GM21360 (cell line): ENCODE results near the gene HAPLN2.
"Not testable (repeated sequence)": the region's sequence is repeated elsewhere in the genome, so short reads cannot be mapped to it uniquely, and the experiment has no call there.

Experiments used
- ATAC-seq: cut with Tn5 transposase; IDR thresholded peaks from one replicate; pipeline ENCODE4 v1.9.1; 2021; ENCODE audit warnings: mild to moderate bottlenecking, moderate library complexity; ENCODE audit not compliant: unreplicated experiment

The HAPLN2 gene

GRCh38 chr1:156591432-156592157 lies 27.6 kb upstream of the HAPLN2 start, which contains the start of gene NAXE:
TSS of gene NAXE (plus strand) at chr1:156591776. CDS start at chr1:156591805, 29 bp downstream.
- peak; percentile 71 for ATAC-seq

- no peak for ATAC-seq
These were observed 26.9 kb upstream of the HAPLN2 start for GRCh38 chr1:156592158-156592909.

GRCh38 chr1:156592910-156593660 lies 26.1 kb upstream of the HAPLN2 start:
- ATAC-seq: no peak

- ATAC-seq: no peak
These were observed 25.6 kb upstream of the HAPLN2 start for GRCh38 chr1:156593661-156593989.

- no peak for ATAC-seq
These were observed 25.0 kb upstream of the HAPLN2 start for GRCh38 chr1:156594190-156594589.

GRCh38 chr1:156595016-156595415 lies 24.2 kb upstream of the HAPLN2 start:
- ATAC-seq: no peak

- no peak for ATAC-seq
These were observed 22.8 kb upstream of the HAPLN2 start for GRCh38 chr1:156596426-156596825.

- ATAC-seq: no peak
These were observed 21.1 kb upstream of the HAPLN2 start for GRCh38 chr1:156598125-156598524.

GRCh38 chr1:156598731-156599432 lies 20.3 kb upstream of the HAPLN2 start:
- no peak for ATAC-seq

- ATAC-seq: no peak
These were observed 19.4 kb upstream of the HAPLN2 start for GRCh38 chr1:156599811-156600210.

GRCh38 chr1:156600733-156601121 lies 18.5 kb upstream of the HAPLN2 start:
- ATAC-seq: no peak

- no peak for ATAC-seq
These were observed 17.9 kb upstream of the HAPLN2 start, which contains the start of gene GPATCH4 for GRCh38 chr1:156601122-156601830. TSS of gene GPATCH4 (minus strand) at chr1:156601479.

GRCh38 chr1:156601892-156602291 lies 17.3 kb upstream of the HAPLN2 start:
- no peak for ATAC-seq

- ATAC-seq: no peak
These were observed 16.6 kb upstream of the HAPLN2 start for GRCh38 chr1:156602557-156602993.

GRCh38 chr1:156607344-156607743 lies 11.9 kb upstream of the HAPLN2 start:
- ATAC-seq: not testable (repeated sequence)

GRCh38 chr1:156608036-156608674 lies 11.1 kb upstream of the HAPLN2 start:
- ATAC-seq: no peak

- no peak for ATAC-seq
These were observed 10.2 kb upstream of the HAPLN2 start for GRCh38 chr1:156608981-156609380.

GRCh38 chr1:156610072-156610471 lies 9.1 kb upstream of the HAPLN2 start:
- not testable (repeated sequence) for ATAC-seq

- ATAC-seq: no peak
These were observed 6.5 kb upstream of the HAPLN2 start for GRCh38 chr1:156612666-156613065.

- ATAC-seq: no peak
These were observed 3.3 kb upstream of the HAPLN2 start for GRCh38 chr1:156615946-156616345.
